GM18867 (cell line): Measurements from ENCODE around the gene APOC1.

ENCODE experiments used
- ATAC-seq: cut with Tn5 transposase; IDR thresholded peaks from one replicate; pipeline ENCODE4 v1.9.1; 2021; ENCODE audit warnings: mild to moderate bottlenecking, moderate library complexity; ENCODE audit not compliant: unreplicated experiment

Gene APOC1

GRCh38 chr19:44955505-44956439 lies 41.4 kb downstream of the APOC1 start:
- no peak for ATAC-seq

DNA sequence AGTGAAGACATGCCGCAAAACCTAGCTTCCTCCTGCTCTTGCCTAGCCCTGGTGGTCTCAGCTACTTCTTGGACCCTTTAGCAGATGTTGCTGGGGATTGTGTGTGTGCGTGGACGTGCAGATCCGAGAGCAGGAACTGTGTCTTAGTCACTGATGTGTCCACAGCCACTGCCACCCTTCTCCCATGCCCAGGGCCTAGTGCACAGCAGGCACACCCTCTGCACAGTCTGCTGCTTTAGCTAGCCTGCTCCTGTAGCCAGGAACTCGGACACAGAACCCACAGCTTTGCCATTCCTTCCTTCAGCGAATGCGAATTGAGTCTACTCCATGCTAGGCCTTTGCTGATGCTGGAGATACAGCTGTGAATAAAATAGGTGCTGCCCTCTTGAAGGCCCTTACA lies 43.1 kb downstream of the APOC1 start:
- ATAC-seq: no peak

- no peak for ATAC-seq
Measured at GRCh38 chr19:44958090-44958489, 43.7 kb downstream of the APOC1 start.

GRCh38 chr19:44959691-44960090 lies 45.3 kb downstream of the APOC1 start:
- no peak for ATAC-seq

DNA sequence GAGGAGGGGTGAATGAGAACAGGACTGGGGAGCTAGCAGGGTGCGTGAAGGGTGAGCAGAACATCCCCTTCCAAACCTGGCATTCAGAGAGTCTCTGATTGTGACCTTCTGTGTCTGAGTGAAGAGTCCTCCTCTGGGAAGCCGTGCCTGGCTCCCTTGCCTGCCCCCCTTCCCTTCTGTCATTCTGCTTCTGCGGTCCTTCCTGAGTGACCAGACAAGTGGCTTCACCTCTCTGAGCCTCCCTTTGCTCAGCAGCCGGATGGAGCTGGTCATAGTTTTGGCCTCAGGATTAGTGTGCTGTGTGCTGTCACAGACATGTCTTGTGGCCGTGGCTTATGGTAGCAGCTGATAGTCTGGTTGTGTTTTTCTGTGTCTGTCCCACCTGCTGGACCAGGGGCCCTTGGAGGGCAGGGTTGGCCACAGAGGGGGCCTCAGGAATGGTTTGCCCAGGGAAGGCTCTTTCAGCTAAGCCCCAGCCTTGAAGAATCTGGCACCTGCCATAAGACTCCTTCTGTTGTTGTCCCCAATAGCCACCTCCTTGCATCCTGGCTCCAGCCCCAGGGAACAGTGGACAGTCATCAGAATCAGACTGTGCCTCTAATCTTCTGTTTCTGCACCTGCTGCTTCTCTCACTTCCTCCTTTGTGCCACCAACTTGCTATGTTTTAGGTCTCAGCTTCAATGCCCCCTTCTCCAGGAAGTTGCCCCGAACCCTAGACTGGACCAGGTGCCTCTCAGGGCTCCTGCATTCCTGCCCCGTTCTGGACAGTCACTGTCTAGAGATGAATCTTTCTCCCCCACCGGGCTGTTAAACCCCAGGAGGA lies 46.7 kb downstream of the APOC1 start:
- no peak for ATAC-seq

- no peak for ATAC-seq
Measured at GRCh38 chr19:44961821-44962220, 47.4 kb downstream of the APOC1 start.

GRCh38 chr19:44968118-44968517 lies 53.7 kb downstream of the APOC1 start:
- no peak for ATAC-seq

DNA sequence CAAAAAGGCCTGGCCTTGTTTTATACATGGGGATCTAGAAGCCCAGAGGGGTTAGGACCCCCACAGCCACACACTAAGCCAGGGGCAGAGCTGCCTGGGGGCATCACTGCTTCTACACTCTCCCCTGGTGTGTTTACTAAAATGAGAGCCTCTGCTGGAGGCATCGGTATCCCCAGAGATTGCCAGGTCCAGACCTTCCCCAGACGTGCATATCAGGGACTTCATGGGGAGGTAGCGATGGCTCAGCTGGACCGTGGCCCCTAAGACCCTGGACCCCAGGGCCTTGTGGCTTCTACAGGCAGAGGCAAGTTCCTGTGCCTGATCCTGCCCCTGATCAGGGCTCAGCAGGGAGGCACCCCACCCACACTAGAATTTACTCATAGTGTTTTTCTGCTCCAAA lies 54.3 kb downstream of the APOC1 start:
- ATAC-seq: no peak
